ENCODE data around the gene CEP68.

The CEP68 gene

GRCh38 chr2:65061910-65062339 lies 5.7 kb downstream of the CEP68 start:
- H3K4me3 ChIP-seq (IDR thresholded peaks at IDR 0.05; ENCODE audit: insufficient read depth, low read depth, low read length), result no peak overlapping the region
- no peaks in the 10 kb centered on the region for H3K27me3 ChIP-seq (ENCODE audit: insufficient read depth, low read depth)
- no peak overlapping the region for H3K4me2 ChIP-seq
- peaks cover 88% of the 10 kb centered on the region for H3K4me1 ChIP-seq (ENCODE audit: low read depth, poor library complexity, severe bottlenecking)
- H3K79me2 ChIP-seq (ENCODE audit: insufficient read depth, low read depth), result peaks cover 70% of the 10 kb centered on the region; the same call in 1 of the 2 replicates
- H3K36me3 ChIP-seq (ENCODE audit: insufficient read depth), result no peaks in the 10 kb centered on the region
- no peak overlapping the region for H2AFZ ChIP-seq (ENCODE audit: low read depth)
- H3K9ac ChIP-seq, result no peak overlapping the region
- TF ChIP-seq, protein P1, sequence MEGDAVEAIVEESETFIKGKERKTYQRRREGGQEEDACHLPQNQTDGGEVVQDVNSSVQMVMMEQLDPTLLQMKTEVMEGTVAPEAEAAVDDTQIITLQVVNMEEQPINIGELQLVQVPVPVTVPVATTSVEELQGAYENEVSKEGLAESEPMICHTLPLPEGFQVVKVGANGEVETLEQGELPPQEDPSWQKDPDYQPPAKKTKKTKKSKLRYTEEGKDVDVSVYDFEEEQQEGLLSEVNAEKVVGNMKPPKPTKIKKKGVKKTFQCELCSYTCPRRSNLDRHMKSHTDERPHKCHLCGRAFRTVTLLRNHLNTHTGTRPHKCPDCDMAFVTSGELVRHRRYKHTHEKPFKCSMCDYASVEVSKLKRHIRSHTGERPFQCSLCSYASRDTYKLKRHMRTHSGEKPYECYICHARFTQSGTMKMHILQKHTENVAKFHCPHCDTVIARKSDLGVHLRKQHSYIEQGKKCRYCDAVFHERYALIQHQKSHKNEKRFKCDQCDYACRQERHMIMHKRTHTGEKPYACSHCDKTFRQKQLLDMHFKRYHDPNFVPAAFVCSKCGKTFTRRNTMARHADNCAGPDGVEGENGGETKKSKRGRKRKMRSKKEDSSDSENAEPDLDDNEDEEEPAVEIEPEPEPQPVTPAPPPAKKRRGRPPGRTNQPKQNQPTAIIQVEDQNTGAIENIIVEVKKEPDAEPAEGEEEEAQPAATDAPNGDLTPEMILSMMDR (conservative IDR thresholded peaks at IDR 0.05; ENCODE audit: low read depth, low read length), result no peak
- H3K27ac ChIP-seq, result no peak overlapping the region
- H4K20me1 ChIP-seq (ENCODE audit: insufficient read depth), result no peaks in the 10 kb centered on the region

- TF ChIP-seq, protein P1 (conservative IDR thresholded peaks at IDR 0.05; ENCODE audit: low read depth, low read length), result no peak
- no peak overlapping the region for H3K4me2 ChIP-seq
- no peaks in the 10 kb centered on the region for H3K27me3 ChIP-seq (ENCODE audit: insufficient read depth, low read depth)
- H2AFZ ChIP-seq (ENCODE audit: low read depth), result no peak overlapping the region
- peaks cover 63% of the 10 kb centered on the region; the same call in 1 of the 2 replicates for H3K79me2 ChIP-seq (ENCODE audit: insufficient read depth, low read depth)
- H3K9ac ChIP-seq, result no peak overlapping the region
- H3K4me1 ChIP-seq (ENCODE audit: low read depth, poor library complexity, severe bottlenecking), result peaks cover 80% of the 10 kb centered on the region
- no peaks in the 10 kb centered on the region for H3K36me3 ChIP-seq (ENCODE audit: insufficient read depth)
- no peaks in the 10 kb centered on the region for H4K20me1 ChIP-seq (ENCODE audit: insufficient read depth)
- no peak overlapping the region for H3K27ac ChIP-seq
- no peak overlapping the region for H3K4me3 ChIP-seq (IDR thresholded peaks at IDR 0.05; ENCODE audit: insufficient read depth, low read depth, low read length)
Measured at GRCh38 chr2:65062843-65063825, 6.9 kb downstream of the CEP68 start.

DNA sequence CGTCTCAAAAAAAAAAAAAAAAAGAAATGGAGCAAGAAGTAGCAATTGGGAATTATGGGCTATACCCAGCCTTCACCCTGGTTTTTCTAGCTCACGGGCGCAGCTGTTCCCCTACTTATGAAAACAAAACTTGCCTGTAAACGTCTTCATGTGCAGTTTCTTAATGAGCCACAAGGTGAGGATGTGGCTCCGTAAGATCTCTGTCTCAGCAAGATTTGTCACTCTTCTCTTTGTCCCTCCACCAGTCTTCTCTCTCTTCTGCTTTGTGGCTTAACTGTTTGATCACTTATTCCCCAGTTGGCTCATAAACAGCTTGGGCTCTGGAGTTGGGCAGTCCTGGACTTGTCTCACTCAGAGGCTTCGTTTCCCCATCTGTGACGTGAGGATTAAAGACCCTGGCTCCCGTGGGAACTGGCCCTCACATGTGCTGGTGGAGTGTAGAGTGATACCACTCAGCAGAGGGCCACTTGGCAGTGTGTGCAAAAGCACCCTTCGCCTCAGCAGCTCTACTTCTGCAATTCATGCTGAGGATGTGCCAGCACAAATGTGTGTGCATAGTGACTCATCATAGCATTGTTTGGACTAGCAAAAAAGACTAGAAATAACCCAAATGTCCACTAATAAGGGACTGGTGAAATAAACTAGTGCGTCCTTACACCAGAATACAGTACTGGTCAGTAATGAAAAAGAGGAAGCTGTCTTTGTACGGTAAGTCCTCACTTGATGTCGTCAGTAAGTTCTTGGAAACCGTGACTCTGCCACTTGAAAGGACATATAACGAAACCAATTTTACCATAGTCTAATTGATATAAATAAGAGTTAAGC lies 8.7 kb downstream of the CEP68 start:
- Histone ChIP-seq H2AFZ (ENCODE audit: low read depth) (peak overlapping the region; percentile 12; the same call in 1 of the 2 replicates), H3K36me3 (ENCODE audit: insufficient read depth) (no peaks in the 10 kb centered on the region), H4K20me1 (ENCODE audit: insufficient read depth) (no peaks in the 10 kb centered on the region), H3K4me2 (peak overlapping the region; percentile 85), H3K79me2 (ENCODE audit: insufficient read depth, low read depth) (peaks cover 51% of the 10 kb centered on the region; the same call in 1 of the 2 replicates), H3K4me3 (IDR thresholded peaks at IDR 0.05; ENCODE audit: insufficient read depth, low read depth, low read length) (no peak overlapping the region), H3K27ac (peak overlapping the region; percentile 81), H3K27me3 (ENCODE audit: insufficient read depth, low read depth) (no peaks in the 10 kb centered on the region), H3K9ac (peak overlapping the region; percentile 41; the same call in 1 of the 2 replicates), H3K4me1 (ENCODE audit: low read depth, poor library complexity, severe bottlenecking) (peaks cover 67% of the 10 kb centered on the region)
- TF ChIP-seq, protein P1 (conservative IDR thresholded peaks at IDR 0.05; ENCODE audit: low read depth, low read length), result peak; percentile 87

DNA sequence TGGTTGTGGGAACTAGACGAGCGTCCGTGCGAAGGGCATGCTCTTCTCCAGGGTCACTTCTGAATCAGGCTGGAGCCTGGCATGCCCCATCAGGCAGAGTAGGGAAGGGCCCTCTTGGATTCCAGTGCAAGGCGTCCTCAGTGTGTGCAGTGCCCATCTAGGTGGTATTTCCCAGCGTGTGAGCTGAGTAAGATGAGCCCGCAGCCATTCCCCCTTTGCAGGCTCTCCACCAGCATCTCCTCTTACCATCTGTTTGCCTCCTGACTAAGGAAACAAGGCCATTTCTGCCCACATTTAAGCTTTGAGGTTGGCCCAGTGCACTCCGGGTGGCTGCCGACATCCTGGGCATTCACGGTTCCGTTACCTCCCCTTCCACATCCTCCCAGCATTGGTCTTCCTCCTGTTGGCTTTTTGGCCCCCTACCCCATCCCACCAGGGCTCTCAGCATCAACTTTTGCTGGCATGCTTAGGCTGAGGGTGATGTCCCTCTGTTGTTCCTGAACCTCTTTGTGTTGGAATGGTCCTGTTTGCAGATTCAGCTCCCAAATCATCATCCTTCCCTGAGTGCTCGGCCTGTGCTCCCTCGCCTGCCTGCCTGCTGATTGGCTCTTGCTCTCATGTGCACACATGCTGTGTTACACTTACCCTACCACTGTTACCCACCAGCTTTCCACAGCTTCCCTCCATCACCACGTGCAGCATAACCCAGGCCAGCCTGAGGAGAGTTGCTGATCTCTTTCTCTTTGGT lies 11.8 kb downstream of the CEP68 start:
- TF ChIP-seq, protein P1 (conservative IDR thresholded peaks at IDR 0.05; ENCODE audit: low read depth, low read length), result no peak
- no peak overlapping the region for H3K27ac ChIP-seq
- no peaks in the 10 kb centered on the region for H4K20me1 ChIP-seq (ENCODE audit: insufficient read depth)
- no peak overlapping the region for H3K4me2 ChIP-seq
- peaks cover 43% of the 10 kb centered on the region for H3K4me1 ChIP-seq (ENCODE audit: low read depth, poor library complexity, severe bottlenecking)
- no peak overlapping the region for H2AFZ ChIP-seq (ENCODE audit: low read depth)
- H3K4me3 ChIP-seq (IDR thresholded peaks at IDR 0.05; ENCODE audit: insufficient read depth, low read depth, low read length), result no peak overlapping the region
- H3K9ac ChIP-seq, result no peak overlapping the region
- peaks cover 25% of the 10 kb centered on the region; the same call in 1 of the 2 replicates for H3K79me2 ChIP-seq (ENCODE audit: insufficient read depth, low read depth)
- H3K36me3 ChIP-seq (ENCODE audit: insufficient read depth), result no peaks in the 10 kb centered on the region
- H3K27me3 ChIP-seq (ENCODE audit: insufficient read depth, low read depth), result no peaks in the 10 kb centered on the region

Data from KMS-11 (cell line).